ENCODE results near the gene GPC3.
"Not testable (repeated sequence)": the region's sequence is repeated elsewhere in the genome, so short reads cannot be mapped to it uniquely, and the experiment has no call there.

Gene GPC3

DNA sequence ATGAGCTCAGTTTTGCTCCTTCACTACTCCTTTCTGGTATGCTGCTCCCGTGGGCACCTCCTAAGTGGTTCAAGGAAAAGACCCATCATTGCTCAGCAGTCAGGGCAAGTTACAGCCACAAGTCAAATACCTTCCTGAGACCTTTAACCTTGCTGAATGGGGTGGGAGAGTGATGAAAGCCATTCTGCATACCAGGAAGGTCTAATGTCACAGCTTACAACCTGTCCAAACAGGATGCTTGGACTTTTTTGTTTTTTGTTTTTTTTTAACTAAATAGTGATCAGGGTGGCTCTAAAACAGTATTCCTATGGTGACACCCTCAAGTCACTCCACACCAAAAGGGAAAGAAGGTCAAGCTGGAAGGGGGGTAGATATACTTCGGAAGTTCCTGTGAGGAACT is 93.1 kb downstream of the GPC3 start:
- Histone ChIP-seq H3K4me1 (no peaks in the 10 kb centered on the region), H3K36me3 (no peaks in the 10 kb centered on the region), H3K9me3 (no peaks in the 10 kb centered on the region), H3K4me3 (no peak overlapping the region), H3K27me3 (no peaks in the 10 kb centered on the region), H3K27ac (no peak overlapping the region)
- intact Hi-C loops (cut with DNase I; ENCODE audit: low total_unique reads): no loop called here
- TF ChIP-seq, protein P1, sequence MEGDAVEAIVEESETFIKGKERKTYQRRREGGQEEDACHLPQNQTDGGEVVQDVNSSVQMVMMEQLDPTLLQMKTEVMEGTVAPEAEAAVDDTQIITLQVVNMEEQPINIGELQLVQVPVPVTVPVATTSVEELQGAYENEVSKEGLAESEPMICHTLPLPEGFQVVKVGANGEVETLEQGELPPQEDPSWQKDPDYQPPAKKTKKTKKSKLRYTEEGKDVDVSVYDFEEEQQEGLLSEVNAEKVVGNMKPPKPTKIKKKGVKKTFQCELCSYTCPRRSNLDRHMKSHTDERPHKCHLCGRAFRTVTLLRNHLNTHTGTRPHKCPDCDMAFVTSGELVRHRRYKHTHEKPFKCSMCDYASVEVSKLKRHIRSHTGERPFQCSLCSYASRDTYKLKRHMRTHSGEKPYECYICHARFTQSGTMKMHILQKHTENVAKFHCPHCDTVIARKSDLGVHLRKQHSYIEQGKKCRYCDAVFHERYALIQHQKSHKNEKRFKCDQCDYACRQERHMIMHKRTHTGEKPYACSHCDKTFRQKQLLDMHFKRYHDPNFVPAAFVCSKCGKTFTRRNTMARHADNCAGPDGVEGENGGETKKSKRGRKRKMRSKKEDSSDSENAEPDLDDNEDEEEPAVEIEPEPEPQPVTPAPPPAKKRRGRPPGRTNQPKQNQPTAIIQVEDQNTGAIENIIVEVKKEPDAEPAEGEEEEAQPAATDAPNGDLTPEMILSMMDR (IDR thresholded peaks at IDR 0.05): no peak
- no peak for DNase-seq

- intact Hi-C loops (cut with DNase I; ENCODE audit: low total_unique reads): no loop called here
- Histone ChIP-seq H3K4me3 (no peak overlapping the region), H3K36me3 (no peaks in the 10 kb centered on the region), H3K27me3 (no peaks in the 10 kb centered on the region), H3K27ac (no peak overlapping the region), H3K4me1 (no peaks in the 10 kb centered on the region), H3K9me3 (no peaks in the 10 kb centered on the region)
- no peak for DNase-seq
- TF ChIP-seq, protein P1 (IDR thresholded peaks at IDR 0.05): no peak
Observed at GRCh38 chrX:133888984-133889383, 96.4 kb downstream of the GPC3 start.

DNA sequence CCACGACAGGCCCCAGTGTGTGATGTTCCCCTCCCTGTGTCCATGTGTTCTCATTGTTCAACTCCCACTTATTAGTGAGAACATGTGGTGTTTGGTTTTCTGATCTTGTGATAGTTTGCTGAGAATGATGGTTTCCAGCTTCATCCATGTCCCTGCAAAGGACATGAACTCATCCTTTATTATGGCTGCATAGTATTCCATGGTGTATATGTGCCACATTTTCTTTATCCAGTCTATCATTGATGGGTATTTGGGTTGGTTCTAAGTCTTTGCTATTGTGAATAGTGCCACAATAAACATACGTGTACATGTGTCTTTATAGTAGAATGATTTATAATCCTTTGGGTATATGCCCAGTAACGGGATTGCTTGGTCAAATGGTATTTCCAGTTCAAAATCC is 97.3 kb downstream of the GPC3 start:
- H3K4me3 ChIP-seq; H3K27me3 ChIP-seq; H3K27ac ChIP-seq; DNase-seq; H3K4me1 ChIP-seq; intact Hi-C loops (cut with DNase I; ENCODE audit: low total_unique reads); H3K9me3 ChIP-seq; H3K36me3 ChIP-seq: not testable (repeated sequence)

DNA sequence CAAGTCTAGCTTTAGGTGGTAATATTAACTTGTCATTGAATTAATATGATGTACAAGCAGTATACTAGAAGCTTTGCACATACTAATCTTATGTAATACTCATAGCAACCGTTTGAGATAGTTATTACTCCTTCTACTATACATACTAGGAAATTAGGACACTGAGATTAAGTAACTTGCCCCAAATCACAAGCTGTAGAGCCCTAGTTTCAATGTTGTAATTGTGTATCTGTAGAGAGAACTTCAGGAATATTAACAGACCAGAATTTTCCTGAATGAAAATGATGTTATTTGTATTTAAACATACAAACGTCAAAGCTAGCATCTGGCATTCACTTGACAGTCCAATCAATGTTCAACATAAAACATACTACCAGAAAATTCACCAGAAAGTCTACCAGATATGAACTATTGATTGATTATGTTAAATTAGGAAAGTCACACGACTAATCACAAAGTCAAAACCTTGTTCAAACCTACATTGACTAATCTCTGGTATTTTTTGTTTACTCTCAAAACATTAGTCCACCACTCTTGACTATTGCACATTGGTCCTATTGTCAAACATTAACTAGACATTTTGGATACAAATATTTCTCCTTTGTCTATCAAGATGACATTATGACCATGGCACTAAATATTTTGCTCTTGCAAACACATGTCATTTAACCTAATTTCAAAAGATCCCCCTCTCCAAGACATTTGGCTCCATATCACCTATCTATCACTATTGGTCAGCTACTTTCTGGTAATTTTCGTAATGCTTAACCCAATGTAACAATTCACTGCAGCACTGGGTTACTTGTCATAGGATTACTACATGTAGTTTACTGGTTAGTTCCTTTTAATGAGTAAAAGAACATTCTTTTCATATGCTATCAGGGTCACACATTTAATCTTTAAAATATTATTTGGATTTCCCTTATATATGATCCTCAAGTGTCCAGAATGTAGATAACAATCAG is 100.7 kb downstream of the GPC3 start:
- intact Hi-C loops (cut with DNase I; ENCODE audit: low total_unique reads): no loop called here
- DNase-seq: no peak
- Histone ChIP-seq H3K9me3 (no peaks in the 10 kb centered on the region), H3K36me3 (no peaks in the 10 kb centered on the region), H3K27ac (no peak overlapping the region), H3K4me1 (no peaks in the 10 kb centered on the region), H3K4me3 (no peak overlapping the region), H3K27me3 (no peaks in the 10 kb centered on the region)
- TF ChIP-seq, protein P1 (IDR thresholded peaks at IDR 0.05): no peak

DNA sequence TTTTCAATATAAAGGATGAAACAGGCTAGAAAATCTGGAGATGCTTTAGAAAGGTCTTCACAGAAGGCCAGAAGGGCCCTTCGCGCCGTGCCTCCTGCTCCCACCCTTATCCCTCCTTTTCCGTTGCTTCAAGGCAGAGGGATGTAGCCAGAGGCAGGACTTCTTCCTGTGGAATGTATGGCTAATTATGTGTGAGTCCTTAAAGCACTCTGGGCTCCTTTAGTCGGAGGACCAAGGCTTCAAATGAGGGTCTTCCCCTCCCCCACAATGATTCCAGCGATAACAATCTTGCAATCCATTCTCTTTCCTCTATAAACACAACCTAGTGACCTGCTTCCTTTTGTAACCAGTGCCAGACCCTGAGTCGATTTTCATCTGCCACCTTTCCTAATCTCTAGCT is 103.5 kb downstream of the GPC3 start:
- TF ChIP-seq, protein P1 (IDR thresholded peaks at IDR 0.05): no peak
- DNase-seq: no peak

DNA sequence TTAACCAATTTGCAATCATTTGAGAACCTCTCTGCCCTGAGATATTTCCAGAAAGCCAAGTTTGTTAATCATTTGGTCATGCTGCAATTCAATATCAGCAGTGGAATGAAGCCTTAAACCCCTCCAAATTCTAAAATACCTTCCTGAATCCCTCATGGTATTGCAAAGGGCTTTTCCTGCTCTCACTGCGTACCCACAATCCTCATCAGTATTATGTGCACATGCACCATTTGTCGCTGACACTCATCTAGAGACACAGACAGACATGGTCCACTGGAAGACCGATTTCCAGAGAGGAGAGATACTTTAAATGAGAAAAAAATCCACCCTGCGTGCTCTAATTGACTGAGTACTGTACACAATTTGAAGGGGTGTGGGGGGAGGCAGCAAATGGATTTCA is 104.4 kb downstream of the GPC3 start:
- H3K4me3 ChIP-seq: no peak overlapping the region
- no peaks in the 10 kb centered on the region for H3K27me3 ChIP-seq
- H3K9me3 ChIP-seq: no peaks in the 10 kb centered on the region
- TF ChIP-seq, protein P1 (IDR thresholded peaks at IDR 0.05): no peak
- intact Hi-C loops (cut with DNase I; ENCODE audit: low total_unique reads): no loop called here
- no peak for DNase-seq
- no peaks in the 10 kb centered on the region for H3K4me1 ChIP-seq
- H3K27ac ChIP-seq: no peak overlapping the region
- H3K36me3 ChIP-seq: no peaks in the 10 kb centered on the region

More for the DNA sequence above, 103.5 kb downstream of the GPC3 start:
- Histone ChIP-seq H3K36me3 (no peaks in the 10 kb centered on the region), H3K27ac (no peak overlapping the region), H3K9me3 (no peaks in the 10 kb centered on the region), H3K4me1 (no peaks in the 10 kb centered on the region), H3K4me3 (no peak overlapping the region), H3K27me3 (no peaks in the 10 kb centered on the region)
- intact Hi-C loops (cut with DNase I; ENCODE audit: low total_unique reads): no loop called here
